Caco-2 (cell line): ENCODE measurements around the gene TM4SF5. TPM values are rescaled to one million over a fixed set of nuclear protein-coding genes. Genes with fewer than 3 reads are reported as not detected.

Experiments used
- BruUV-seq: library from RNA; stranded (reverse); fragments of 400-500 nt; replicated peaks from 2 replicates; lab custom pipeline; 2021; lab: Mats Ljungman, UMichigan
- CTCF ChIA-PET: fragments of 300-600 bp; sonication (Branson Sonifier 250); formaldehyde crosslinking; loops from one replicate; lab custom pipeline; 2022; ENCODE audit warnings: antibody characterized with exemption; lab: Charles Lee
- POLR2A ChIA-PET: fragments of 300-600 bp; sonication (Branson Sonifier 250); formaldehyde crosslinking; loops from one replicate; lab custom pipeline; 2022; ENCODE audit warnings: antibody characterized with exemption; lab: Charles Lee
- DNase-seq, 2 experiments: peaks; one replicate each; pipeline versions ENCODE4 v3.0.0 to v3.0.0-alpha.2; 2020 to 2022
- H3K27me3 ChIP-seq: replicated peaks from 2 replicates; pipeline ENCODE4 v1.6.0; 2011; ENCODE audit warnings: low read length; ENCODE audit not compliant: control insufficient read depth, insufficient read depth
- H3K36me3 ChIP-seq: 2 replicates; pipeline ENCODE4 v1.5.1; 2011; ENCODE audit warnings: low read length; ENCODE audit not compliant: control insufficient read depth, insufficient read depth
- H3K4me1 ChIP-seq: fragments of 250-450 bp; sonication (Bioruptor Pico); 2 replicates; pipeline ENCODE4 v1.5.1; 2020; ENCODE audit warnings: mild to moderate bottlenecking
- H3K4me3 ChIP-seq: 2 replicates; pipeline ENCODE4 v1.5.1; 2011; ENCODE audit warnings: low read depth, mild to moderate bottlenecking, control low read depth, low read length
- H3K9me3 ChIP-seq: fragments of 250-450 bp; sonication (Bioruptor Pico); 2 replicates; pipeline ENCODE4 v1.5.1; 2020; ENCODE audit warnings: mild to moderate bottlenecking, moderate library complexity
- H3K27ac Mint-ChIP-seq: one replicate; pipeline ENCODE4 v1.8.0; 2022; ENCODE audit warnings: mixed read lengths; ENCODE audit not compliant: unreplicated experiment
- H3K27me3 Mint-ChIP-seq: one replicate; pipeline ENCODE4 v1.8.0; 2022; ENCODE audit warnings: mixed read lengths; ENCODE audit not compliant: insufficient read depth, unreplicated experiment
- H3K36me3 Mint-ChIP-seq: one replicate; pipeline ENCODE4 v1.8.0; 2022; ENCODE audit warnings: mild to moderate bottlenecking, mixed read lengths; ENCODE audit not compliant: insufficient read depth, unreplicated experiment
- H3K4me1 Mint-ChIP-seq: one replicate; pipeline ENCODE4 v1.8.0; 2022; ENCODE audit warnings: low read depth, mixed read lengths; ENCODE audit not compliant: unreplicated experiment
- H3K4me3 Mint-ChIP-seq: one replicate; pipeline ENCODE4 v1.8.0; 2022; ENCODE audit warnings: mild to moderate bottlenecking, moderate library complexity, mixed read lengths; ENCODE audit not compliant: unreplicated experiment
- H3K9me3 Mint-ChIP-seq: one replicate; pipeline ENCODE4 v1.8.0; 2022; ENCODE audit warnings: mixed read lengths; ENCODE audit not compliant: unreplicated experiment
- CTCF ChIP-seq, 2 experiments: fragments of 200-600 bp in 1 of 2; IDR thresholded peaks; 1 replicate in 1 of 2; 2 replicates in 1 of 2; pipeline versions ENCODE4 v1.5.1 to v1.8.0; 2011 to 2022; ENCODE audit warnings: antibody characterized with exemption in 1 of 2, control low read depth in 1 of 2, inconsistent platforms in 1 of 2, low read depth in 1 of 2, low read length in 1 of 2, mild to moderate bottlenecking in 1 of 2, moderate library complexity in 1 of 2; ENCODE audit not compliant: insufficient read depth in 1 of 2, severe bottlenecking in 1 of 2, unreplicated experiment in 1 of 2
- intact Hi-C: fragments of 100-400 bp; cut with micrococcal nuclease; formaldehyde crosslinking; loops from one replicate; pipeline ENCODE4 v1.10.0; 2022; ENCODE audit not compliant: unreplicated experiment
- total RNA-seq: library from RNA; stranded (reverse); gene quantifications from 2 replicates; pipeline ENCODE4 v1.2.3, GENCODE V29; 2022

TM4SF5 gene
- total RNA-seq, 1 experiment from 2014 or later, result 9.9 TPM

DNA sequence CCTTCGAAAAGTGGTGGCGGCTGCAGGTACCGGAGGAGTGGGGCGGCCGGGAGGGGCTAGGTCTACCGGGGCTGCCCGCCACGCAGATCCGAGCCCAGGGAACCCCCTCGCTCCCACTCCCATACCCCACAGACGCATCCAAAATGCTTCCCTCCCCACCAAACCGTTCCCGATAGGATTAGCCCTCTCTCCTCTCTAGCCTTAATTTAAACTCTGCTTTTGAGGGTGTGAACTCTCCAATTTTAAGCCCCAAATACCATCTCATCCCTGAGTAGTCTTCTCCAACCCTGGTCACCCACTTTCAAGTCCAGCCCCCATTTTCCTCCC, 31.7 kb upstream of the TM4SF5 start:
- no peaks in the 10 kb centered on the region for H3K4me1 ChIP-seq
- no peak for TF ChIP-seq CTCF (IDR thresholded peaks at IDR 0.05; ENCODE audit: insufficient read depth in 1 of 2, low read depth in 1 of 2, low read length in 1 of 2, severe bottlenecking in 1 of 2, unreplicated experiment in 1 of 2)
- no TSS peak for BruUV-seq
- Mint-ChIP-seq H3K9me3 (no peaks in the 10 kb centered on the region), H3K36me3 (peaks cover 14% of the 10 kb centered on the region), H3K4me3 (peak overlapping the region; percentile 80), H3K27me3 (no peaks in the 10 kb centered on the region), H3K4me1 (peaks cover 8% of the 10 kb centered on the region), H3K27ac (peak overlapping the region; percentile 60)
- CTCF ChIA-PET, result no interaction called here
- H3K9me3 ChIP-seq, result no peaks in the 10 kb centered on the region
- no peaks in the 10 kb centered on the region for H3K36me3 ChIP-seq
- no peaks in the 10 kb centered on the region for H3K27me3 ChIP-seq
- intact Hi-C loops, result no loop called here
- H3K4me3 ChIP-seq, result peak overlapping the region; percentile 71
- DNase-seq, result no peak
- POLR2A ChIA-PET, result no interaction called here

DNA sequence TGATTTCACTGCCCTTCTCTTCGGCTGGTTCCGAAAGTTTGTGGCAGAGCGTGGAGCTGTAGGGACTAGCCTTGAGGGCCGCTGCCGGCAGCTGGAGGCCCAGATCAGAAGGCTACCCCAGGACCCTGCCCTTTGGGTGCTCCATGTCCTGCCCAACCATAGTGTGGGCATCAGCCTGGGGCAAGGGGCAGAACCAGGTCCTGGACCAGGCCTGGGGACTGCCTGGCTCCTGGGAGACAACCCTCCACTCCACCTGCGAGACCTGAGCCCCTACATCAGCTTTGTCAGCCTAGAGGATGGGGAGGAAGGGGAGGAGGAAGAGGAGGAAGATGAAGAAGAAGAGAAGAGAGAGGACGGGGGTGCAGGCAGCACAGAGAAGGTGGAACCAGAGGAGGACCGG, 31.1 kb upstream of the TM4SF5 start:
- no TSS peak for BruUV-seq
- H3K9me3 Mint-ChIP-seq, result no peaks in the 10 kb centered on the region
- peaks cover 14% of the 10 kb centered on the region for H3K36me3 Mint-ChIP-seq
- no peaks in the 10 kb centered on the region for H3K27me3 Mint-ChIP-seq
- ChIA-PET POLR2A (no interaction called here), CTCF (interaction anchor here (0.6 kb wide), 1 partner anchor 173 kb away, joined by 3 read pairs; no protein-coding TSS in a partner anchor)
- H3K4me3 ChIP-seq, result no peak overlapping the region
- peaks cover 8% of the 10 kb centered on the region for H3K4me1 Mint-ChIP-seq
- DNase-seq, result no peak
- no peaks in the 10 kb centered on the region for H3K36me3 ChIP-seq
- no peaks in the 10 kb centered on the region for H3K27me3 ChIP-seq
- intact Hi-C loops, result no loop called here
- no peak for TF ChIP-seq CTCF (IDR thresholded peaks at IDR 0.05; ENCODE audit: insufficient read depth in 1 of 2, low read depth in 1 of 2, low read length in 1 of 2, severe bottlenecking in 1 of 2, unreplicated experiment in 1 of 2)
- no peaks in the 10 kb centered on the region for H3K9me3 ChIP-seq
- peak overlapping the region; percentile 80 for H3K4me3 Mint-ChIP-seq
- no peaks in the 10 kb centered on the region for H3K4me1 ChIP-seq
- H3K27ac Mint-ChIP-seq, result peak overlapping the region; percentile 60

GRCh38 chr17:4741544-4741943, 30.1 kb upstream of the TM4SF5 start:
- Histone ChIP-seq H3K9me3 (no peaks in the 10 kb centered on the region), H3K27me3 (no peaks in the 10 kb centered on the region), H3K4me3 (no peak overlapping the region), H3K36me3 (no peaks in the 10 kb centered on the region), H3K4me1 (no peaks in the 10 kb centered on the region)
- no peak for TF ChIP-seq CTCF (IDR thresholded peaks at IDR 0.05; ENCODE audit: insufficient read depth in 1 of 2, low read depth in 1 of 2, low read length in 1 of 2, severe bottlenecking in 1 of 2, unreplicated experiment in 1 of 2)
- Mint-ChIP-seq H3K9me3 (no peaks in the 10 kb centered on the region), H3K4me1 (no peaks in the 10 kb centered on the region), H3K27ac (no peak overlapping the region), H3K36me3 (peaks cover 6% of the 10 kb centered on the region), H3K4me3 (peak overlapping the region; percentile 16), H3K27me3 (no peaks in the 10 kb centered on the region)
- DNase-seq, result no peak
- CTCF ChIA-PET, result no interaction called here
- no TSS peak for BruUV-seq
- POLR2A ChIA-PET, result no interaction called here
- intact Hi-C loops, result no loop called here
